GM12874 (cell line): Measurements from ENCODE around the gene AFAP1.

ENCODE experiments used
- TF ChIP-seq, protein P1 (sequence below): IDR thresholded peaks from 2 replicates; pipeline ENCODE4 v1.5.1; 2011; ENCODE audit warnings: low read depth, mild to moderate bottlenecking, control low read depth, low read length, moderate library complexity; ENCODE audit not compliant: insufficient read depth

The AFAP1 gene

DNA sequence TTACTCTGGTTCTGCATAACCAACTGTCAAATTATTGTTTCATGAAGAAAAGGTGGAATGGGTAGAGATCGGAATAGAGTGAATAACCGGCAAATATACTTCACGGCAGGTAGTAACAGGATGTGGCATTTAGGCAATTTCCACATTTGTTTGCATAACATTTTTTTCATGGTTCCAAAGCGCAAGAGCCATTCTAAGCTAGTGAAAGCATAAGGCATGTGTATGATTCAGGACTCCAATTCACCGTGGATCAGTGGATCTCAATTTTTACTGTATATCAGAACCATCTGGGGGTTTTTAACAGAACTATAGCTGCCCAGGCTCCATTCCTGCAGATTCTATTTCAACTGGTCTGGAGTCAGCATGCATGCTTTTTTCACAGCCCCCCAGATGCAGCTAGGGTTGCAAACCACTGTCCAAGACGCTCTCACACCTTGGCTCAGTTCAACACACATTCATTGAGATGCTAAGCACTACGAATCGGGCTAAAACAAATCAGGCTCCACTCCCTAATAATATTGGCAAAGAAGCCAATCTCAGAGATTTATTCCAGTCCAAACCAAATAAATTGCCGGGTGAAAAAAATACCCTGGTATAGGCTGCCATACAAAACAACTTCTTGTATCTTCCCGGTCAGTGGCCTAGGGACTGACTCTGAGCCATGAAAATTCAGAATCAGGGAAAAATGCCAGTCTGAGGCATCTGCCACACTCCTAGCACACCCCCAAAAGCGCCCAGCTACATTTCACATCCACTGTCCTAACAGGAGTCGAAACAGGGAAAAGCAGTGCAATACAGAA, 30.0 kb downstream of the AFAP1 start:
- TF ChIP-seq, protein P1, sequence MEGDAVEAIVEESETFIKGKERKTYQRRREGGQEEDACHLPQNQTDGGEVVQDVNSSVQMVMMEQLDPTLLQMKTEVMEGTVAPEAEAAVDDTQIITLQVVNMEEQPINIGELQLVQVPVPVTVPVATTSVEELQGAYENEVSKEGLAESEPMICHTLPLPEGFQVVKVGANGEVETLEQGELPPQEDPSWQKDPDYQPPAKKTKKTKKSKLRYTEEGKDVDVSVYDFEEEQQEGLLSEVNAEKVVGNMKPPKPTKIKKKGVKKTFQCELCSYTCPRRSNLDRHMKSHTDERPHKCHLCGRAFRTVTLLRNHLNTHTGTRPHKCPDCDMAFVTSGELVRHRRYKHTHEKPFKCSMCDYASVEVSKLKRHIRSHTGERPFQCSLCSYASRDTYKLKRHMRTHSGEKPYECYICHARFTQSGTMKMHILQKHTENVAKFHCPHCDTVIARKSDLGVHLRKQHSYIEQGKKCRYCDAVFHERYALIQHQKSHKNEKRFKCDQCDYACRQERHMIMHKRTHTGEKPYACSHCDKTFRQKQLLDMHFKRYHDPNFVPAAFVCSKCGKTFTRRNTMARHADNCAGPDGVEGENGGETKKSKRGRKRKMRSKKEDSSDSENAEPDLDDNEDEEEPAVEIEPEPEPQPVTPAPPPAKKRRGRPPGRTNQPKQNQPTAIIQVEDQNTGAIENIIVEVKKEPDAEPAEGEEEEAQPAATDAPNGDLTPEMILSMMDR = no peak

DNA sequence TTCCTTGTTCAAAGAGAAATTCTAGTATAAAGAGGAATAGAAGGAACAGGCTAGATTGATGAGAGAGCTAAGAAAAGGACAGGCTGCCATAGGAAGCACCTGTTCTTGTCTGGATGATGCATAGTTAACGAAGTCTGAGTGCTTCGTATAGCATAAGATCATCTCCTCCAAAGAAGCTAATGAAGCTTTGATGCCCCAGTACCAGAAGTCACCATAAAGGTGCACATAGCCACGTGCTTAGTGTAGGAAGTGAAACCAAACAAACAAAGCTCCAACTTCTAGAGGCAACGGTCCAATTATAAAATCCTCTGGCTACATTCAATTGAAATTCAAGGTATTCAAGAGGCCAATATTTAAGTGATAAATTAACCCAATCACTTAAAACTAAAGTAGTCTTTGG, 31.0 kb downstream of the AFAP1 start:
- TF ChIP-seq, protein P1 = no peak

DNA sequence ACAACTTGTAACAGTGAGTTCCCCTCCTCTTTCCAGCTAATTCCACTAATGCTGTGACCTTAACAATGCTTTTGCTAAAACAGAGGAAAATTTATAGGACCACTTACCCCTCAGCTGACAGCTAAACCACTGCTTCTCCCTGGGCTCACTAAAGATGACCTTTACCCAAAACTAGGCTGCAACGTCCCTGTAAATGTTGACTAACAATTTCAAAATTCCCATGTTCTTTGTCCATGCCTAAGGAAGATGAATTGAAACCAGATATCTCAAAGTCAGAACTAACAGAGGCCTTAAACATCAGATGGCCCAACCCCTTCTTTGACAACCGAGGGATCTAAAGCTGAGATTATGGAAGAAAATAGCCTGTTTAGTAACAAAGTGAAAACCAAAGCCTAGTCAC, 32.5 kb downstream of the AFAP1 start:
- TF ChIP-seq, protein P1 = no peak

DNA sequence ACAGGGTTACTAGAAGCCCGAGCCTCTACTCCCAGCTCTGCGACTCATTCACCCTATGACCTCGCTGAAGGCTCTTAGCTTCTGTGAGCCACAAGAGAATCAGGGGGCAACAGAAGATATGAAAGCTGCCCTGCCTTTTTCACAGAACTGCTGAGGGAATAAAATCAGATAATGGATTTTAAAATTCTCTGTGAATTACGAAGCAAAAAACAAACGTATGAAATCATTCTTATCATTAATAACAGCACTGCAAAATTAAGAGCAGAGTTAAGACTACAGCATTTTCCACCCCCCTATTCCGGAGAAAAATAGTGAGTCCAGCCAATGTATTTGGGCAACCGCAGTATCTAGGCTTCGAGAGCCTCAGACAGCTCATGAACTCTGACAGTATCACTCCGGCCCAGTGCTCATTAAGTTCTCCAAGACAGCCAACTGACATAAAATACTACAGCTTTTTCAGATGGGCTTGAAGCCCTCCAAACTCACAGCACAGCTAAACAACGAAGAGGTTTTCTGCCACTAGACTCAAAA, 33.4 kb downstream of the AFAP1 start:
- TF ChIP-seq, protein P1 = no peak

DNA sequence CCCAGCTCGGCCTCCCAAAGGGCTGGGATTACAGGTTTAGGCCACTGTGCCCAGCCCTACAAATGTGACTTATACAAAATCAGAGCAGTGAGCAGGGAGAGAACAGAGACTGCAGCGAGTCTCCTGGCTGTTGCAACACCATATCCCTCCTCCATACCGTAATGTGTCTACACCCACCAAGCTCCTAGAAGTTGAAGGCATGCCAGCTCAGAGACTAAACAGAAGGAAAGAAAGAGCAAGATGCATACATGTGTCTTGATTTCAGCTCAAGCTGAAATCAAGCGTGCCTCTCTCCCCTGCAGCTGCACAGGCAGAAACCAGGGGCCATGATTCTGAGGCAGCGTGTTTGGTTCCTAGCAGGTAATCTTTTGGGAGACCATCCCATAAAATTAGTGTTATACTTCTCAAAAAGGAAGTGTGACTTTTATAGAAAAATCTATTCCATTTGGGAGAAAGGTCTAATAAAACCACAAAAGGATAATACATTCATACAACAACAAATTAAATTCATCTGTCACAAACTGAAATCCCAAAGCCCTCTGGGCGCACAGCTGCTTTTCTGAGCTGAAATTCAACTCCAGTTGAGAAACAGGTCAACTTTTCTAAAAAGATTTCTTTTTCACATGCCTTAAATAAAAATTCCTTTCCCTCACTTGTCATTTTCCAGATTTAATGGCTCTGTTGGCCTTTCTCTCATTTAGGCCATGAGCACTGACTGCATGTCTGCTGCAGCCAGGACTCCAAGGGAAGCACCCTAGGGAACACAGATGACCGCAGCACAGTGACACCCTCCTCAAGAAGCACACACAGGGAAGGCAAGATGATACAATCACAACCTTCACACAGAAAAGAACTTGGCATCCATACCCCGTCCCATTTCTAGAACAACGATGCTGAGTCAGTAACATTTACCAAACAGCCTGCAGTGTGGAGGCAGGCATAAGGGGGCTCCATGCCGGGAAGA, 34.4 kb downstream of the AFAP1 start:
- TF ChIP-seq, protein P1 = no peak

DNA sequence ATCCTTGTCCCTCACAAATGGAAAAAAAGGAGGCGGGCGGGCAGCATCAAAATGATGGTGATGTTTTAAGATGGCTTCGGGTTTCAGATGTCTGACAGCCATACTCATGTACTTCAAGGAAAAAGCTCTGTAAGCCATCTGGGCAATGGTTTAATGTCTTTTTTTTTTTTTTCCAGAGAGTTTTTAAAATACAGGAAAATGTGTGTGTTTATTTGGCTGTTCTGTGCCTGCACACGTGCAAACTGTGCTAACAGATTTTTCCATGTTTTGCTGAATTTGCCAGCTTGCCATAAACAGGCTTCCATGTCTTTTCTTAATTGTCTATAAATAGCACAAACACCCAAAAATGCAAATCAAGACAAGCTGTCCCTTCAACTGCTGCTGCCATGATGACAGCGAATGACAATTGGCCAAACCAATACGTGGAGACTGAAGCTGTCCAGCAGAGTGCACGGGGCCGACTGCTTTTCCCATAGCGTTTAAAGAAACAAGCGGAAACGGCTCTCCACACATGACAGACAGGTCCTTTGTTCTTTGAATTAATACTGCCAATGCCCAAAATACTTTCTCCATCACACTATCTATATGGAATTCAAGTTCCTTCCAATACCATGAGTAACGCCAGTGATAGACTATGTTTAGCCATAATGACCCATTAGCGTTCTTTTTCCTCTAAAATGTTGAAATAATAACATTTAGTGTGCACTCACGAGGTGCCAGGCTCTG, 35.7 kb downstream of the AFAP1 start:
- TF ChIP-seq, protein P1 = no peak
